GM12874 (cell line): ENCODE measurements around the gene LRRC32.

ENCODE experiments used
- TF ChIP-seq, protein P1 (sequence below): IDR thresholded peaks from 2 replicates; pipeline ENCODE4 v1.5.1; 2011; ENCODE audit warnings: low read depth, mild to moderate bottlenecking, control low read depth, low read length, moderate library complexity; ENCODE audit not compliant: insufficient read depth

Gene LRRC32

GRCh38 chr11:76649011-76649410 is 21.5 kb downstream of the LRRC32 start:
- TF ChIP-seq, protein P1, sequence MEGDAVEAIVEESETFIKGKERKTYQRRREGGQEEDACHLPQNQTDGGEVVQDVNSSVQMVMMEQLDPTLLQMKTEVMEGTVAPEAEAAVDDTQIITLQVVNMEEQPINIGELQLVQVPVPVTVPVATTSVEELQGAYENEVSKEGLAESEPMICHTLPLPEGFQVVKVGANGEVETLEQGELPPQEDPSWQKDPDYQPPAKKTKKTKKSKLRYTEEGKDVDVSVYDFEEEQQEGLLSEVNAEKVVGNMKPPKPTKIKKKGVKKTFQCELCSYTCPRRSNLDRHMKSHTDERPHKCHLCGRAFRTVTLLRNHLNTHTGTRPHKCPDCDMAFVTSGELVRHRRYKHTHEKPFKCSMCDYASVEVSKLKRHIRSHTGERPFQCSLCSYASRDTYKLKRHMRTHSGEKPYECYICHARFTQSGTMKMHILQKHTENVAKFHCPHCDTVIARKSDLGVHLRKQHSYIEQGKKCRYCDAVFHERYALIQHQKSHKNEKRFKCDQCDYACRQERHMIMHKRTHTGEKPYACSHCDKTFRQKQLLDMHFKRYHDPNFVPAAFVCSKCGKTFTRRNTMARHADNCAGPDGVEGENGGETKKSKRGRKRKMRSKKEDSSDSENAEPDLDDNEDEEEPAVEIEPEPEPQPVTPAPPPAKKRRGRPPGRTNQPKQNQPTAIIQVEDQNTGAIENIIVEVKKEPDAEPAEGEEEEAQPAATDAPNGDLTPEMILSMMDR = no peak

GRCh38 chr11:76648061-76648460 is 22.5 kb downstream of the LRRC32 start:
- TF ChIP-seq, protein P1 = no peak

- TF ChIP-seq, protein P1 = no peak
Measured at GRCh38 chr11:76646882-76647534, 23.5 kb downstream of the LRRC32 start.

- TF ChIP-seq, protein P1 = no peak
Measured at GRCh38 chr11:76644591-76644990, 26.0 kb downstream of the LRRC32 start.

DNA sequence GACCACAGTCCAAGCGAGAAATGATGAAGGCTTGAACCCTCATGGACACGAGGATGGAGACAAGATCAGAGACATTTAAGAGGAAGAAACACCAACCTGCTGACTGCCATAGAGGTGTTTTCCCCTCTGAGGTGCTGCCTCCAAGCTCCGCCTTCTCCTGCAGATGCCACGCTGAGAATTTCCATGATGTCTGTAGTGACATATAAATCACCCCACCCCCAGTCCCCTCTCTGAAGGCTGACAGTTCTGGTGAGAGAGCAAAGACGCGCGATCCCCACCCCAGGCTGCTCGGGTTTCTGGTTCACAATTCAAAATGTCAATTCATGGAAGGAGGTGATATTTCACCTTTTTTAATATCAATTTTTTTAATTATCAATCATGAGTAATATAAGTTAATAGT is 28.2 kb downstream of the LRRC32 start:
- TF ChIP-seq, protein P1 = no peak

DNA sequence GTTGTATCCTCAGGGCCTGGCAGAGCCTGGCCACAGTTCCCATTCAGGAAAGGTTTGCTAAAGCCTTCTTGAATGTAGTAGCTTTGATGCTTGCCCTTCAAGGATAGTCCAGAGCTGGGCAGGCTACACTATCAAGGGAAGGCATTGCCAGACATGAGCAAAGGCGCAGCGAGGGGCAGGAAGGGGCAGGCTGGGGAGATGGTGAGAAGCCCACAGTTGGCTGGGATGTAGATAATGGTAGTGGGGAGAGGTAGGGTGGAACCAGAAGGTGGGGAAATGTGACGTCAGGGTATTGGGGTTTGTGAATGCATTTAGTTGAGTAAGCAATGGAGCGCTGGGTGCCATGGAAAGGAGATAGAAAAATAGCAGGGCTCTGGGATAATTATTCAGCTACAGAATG is 28.6 kb downstream of the LRRC32 start:
- TF ChIP-seq, protein P1 = no peak

DNA sequence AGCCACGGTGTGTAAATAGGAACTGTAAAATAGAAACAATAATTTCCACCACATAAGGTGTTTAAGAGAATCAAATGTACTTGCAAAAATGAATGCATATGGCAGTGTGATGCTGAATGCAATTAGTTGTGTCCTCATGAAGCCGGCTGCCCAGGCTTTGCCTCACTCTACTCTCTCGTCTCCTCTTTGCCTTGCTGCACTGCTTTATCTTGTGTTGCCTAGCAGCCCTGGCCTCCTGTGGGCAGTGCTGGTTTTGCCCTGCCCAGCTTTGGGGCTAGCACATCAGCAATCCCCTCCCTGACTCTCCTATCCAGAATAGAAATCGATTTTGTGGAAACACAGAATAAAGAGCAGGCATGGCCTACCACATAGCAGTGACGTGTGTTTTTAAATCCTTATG is 30.0 kb downstream of the LRRC32 start:
- TF ChIP-seq, protein P1 = no peak
